ENCODE measurements around the gene GRK5. TPM values are rescaled to one million over a fixed set of nuclear protein-coding genes. Genes with fewer than 3 reads are reported as not detected.
"Not testable (repeated sequence)": the region's sequence is repeated elsewhere in the genome, so short reads cannot be mapped to it uniquely, and the experiment has no call there.

GRK5 gene
- total RNA-seq, 1 donor from 2014 or later, result 20.2 TPM

- DNase-seq (ENCODE audit: low spot score), result not testable (repeated sequence)
Measured at GRCh38 chr10:119272338-119272734, 65.0 kb downstream of the GRK5 start.

- DNase-seq (ENCODE audit: low spot score), result no peak
Measured at GRCh38 chr10:119272736-119273135, 65.4 kb downstream of the GRK5 start.

GRCh38 chr10:119273413-119273812 is 66.0 kb downstream of the GRK5 start:
- DNase-seq (ENCODE audit: low spot score), result no peak

GRCh38 chr10:119274519-119275045 is 67.2 kb downstream of the GRK5 start:
- no peak for DNase-seq (ENCODE audit: low spot score)

- DNase-seq (ENCODE audit: low spot score), result no peak
Measured at GRCh38 chr10:119275085-119275484, 67.7 kb downstream of the GRK5 start.

GRCh38 chr10:119276194-119276593 is 68.8 kb downstream of the GRK5 start:
- DNase-seq (ENCODE audit: low spot score), result not testable (repeated sequence)

GRCh38 chr10:119278126-119278709 is 70.8 kb downstream of the GRK5 start:
- DNase-seq (ENCODE audit: low spot score), result no peak

GRCh38 chr10:119279441-119279840 is 72.1 kb downstream of the GRK5 start:
- no peak for DNase-seq (ENCODE audit: low spot score)

- DNase-seq (ENCODE audit: low spot score), result no peak
Measured at GRCh38 chr10:119281581-119282071, 74.3 kb downstream of the GRK5 start.

- DNase-seq (ENCODE audit: low spot score), result no peak
Measured at GRCh38 chr10:119282446-119282845, 75.1 kb downstream of the GRK5 start.

GRCh38 chr10:119283387-119283786 is 76.0 kb downstream of the GRK5 start:
- no peak for DNase-seq (ENCODE audit: low spot score)

GRCh38 chr10:119283818-119284217 is 76.4 kb downstream of the GRK5 start:
- no peak for DNase-seq (ENCODE audit: low spot score)

GRCh38 chr10:119284679-119285096 is 77.3 kb downstream of the GRK5 start:
- no peak for DNase-seq (ENCODE audit: low spot score)

GRCh38 chr10:119285495-119286267 is 78.3 kb downstream of the GRK5 start:
- DNase-seq (ENCODE audit: low spot score), result no peak

- DNase-seq (ENCODE audit: low spot score), result no peak
Measured at GRCh38 chr10:119286516-119286915, 79.1 kb downstream of the GRK5 start.

GRCh38 chr10:119286983-119287633 is 79.7 kb downstream of the GRK5 start:
- no peak for DNase-seq (ENCODE audit: low spot score)

- no peak for DNase-seq (ENCODE audit: low spot score)
Measured at GRCh38 chr10:119288574-119289001, 81.2 kb downstream of the GRK5 start.

- DNase-seq (ENCODE audit: low spot score), result no peak
Measured at GRCh38 chr10:119289227-119289920, 82.0 kb downstream of the GRK5 start.

GRCh38 chr10:119290301-119291048 is 83.1 kb downstream of the GRK5 start:
- no peak for DNase-seq (ENCODE audit: low spot score)

GRCh38 chr10:119291223-119291900 is 84.0 kb downstream of the GRK5 start:
- DNase-seq (ENCODE audit: low spot score), result no peak

Measured in mesenteric fat pad (tissue), 1 donor.